ENCODE data around the gene BAHD1. TPM values are rescaled to one million over a fixed set of nuclear protein-coding genes. Genes with fewer than 3 reads are reported as not detected.

BAHD1 gene
- total and polyA plus RNA-seq, 2 experiments from 2014 or later, result 11.2 to 40.1 TPM

GRCh38 chr15:40500568-40501330 lies 60.0 kb downstream of the BAHD1 start:
- H3K27ac Mint-ChIP-seq, result no peak overlapping the region
- Histone ChIP-seq H3K4me1 (ENCODE audit: insufficient read depth) (no peaks in the 10 kb centered on the region), H3K27me3 (ENCODE audit: insufficient read depth) (no peaks in the 10 kb centered on the region), H3K36me3 (ENCODE audit: insufficient read depth) (no peaks in the 10 kb centered on the region), H3F3A (replicated peaks; ENCODE audit: low read depth) (0 out of 2 replicates have a peak, but pooled peaks cover 3% of the 10 kb centered on the region), H2AFZ (no peak overlapping the region), H3K4me3 (no peak overlapping the region), H3K27ac (ENCODE audit: low read depth) (no peak overlapping the region), H3K79me2 (replicated peaks; ENCODE audit: insufficient read depth) (no peaks in the 10 kb centered on the region), H3K9me2 (ENCODE audit: insufficient read depth) (no peaks in the 10 kb centered on the region), H3K4me2 (no peak overlapping the region), H4K20me1 (replicated peaks; ENCODE audit: insufficient read depth) (no peaks in the 10 kb centered on the region)
- no peak for TF ChIP-seq ETS1 (IDR thresholded peaks at IDR 0.05)
- no peak for TF ChIP-seq STAT1 (IDR thresholded peaks at IDR 0.05; ENCODE audit: unreplicated experiment)
- TF ChIP-seq ZNF114 (CRISPR knock-in tag; IDR thresholded peaks at IDR 0.05), result no peak
- no peak for TF ChIP-seq EZH2phosphoT487 (IDR thresholded peaks at IDR 0.05; ENCODE audit: unreplicated experiment)
- no peak for TF ChIP-seq POLR2AphosphoS5 (IDR thresholded peaks at IDR 0.05; ENCODE audit: low read depth)
- TF ChIP-seq REST (IDR thresholded peaks at IDR 0.05; ENCODE audit: unreplicated experiment), result no peak
- TF ChIP-seq, protein P1, sequence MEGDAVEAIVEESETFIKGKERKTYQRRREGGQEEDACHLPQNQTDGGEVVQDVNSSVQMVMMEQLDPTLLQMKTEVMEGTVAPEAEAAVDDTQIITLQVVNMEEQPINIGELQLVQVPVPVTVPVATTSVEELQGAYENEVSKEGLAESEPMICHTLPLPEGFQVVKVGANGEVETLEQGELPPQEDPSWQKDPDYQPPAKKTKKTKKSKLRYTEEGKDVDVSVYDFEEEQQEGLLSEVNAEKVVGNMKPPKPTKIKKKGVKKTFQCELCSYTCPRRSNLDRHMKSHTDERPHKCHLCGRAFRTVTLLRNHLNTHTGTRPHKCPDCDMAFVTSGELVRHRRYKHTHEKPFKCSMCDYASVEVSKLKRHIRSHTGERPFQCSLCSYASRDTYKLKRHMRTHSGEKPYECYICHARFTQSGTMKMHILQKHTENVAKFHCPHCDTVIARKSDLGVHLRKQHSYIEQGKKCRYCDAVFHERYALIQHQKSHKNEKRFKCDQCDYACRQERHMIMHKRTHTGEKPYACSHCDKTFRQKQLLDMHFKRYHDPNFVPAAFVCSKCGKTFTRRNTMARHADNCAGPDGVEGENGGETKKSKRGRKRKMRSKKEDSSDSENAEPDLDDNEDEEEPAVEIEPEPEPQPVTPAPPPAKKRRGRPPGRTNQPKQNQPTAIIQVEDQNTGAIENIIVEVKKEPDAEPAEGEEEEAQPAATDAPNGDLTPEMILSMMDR (conservative IDR thresholded peaks at IDR 0.05; ENCODE audit: low read depth in 2 of 2), result no peak
- TF ChIP-seq ZNF462 (CRISPR knock-in tag; IDR thresholded peaks at IDR 0.05), result no peak
- no peak for TF ChIP-seq EZH2 (IDR thresholded peaks at IDR 0.05; ENCODE audit: low read depth, unreplicated experiment)
- no peak for TF ChIP-seq ZNF331 (CRISPR knock-in tag; IDR thresholded peaks at IDR 0.05; ENCODE audit: low read depth)
- no peak for TF ChIP-seq JUNB (IDR thresholded peaks at IDR 0.05; ENCODE audit: unreplicated experiment)
- no peak for TF ChIP-seq NANOG (IDR thresholded peaks at IDR 0.05; ENCODE audit: borderline replicate concordance)
- H3K36me3 Mint-ChIP-seq (ENCODE audit: low read depth), result no peaks in the 10 kb centered on the region
- no peak for ATAC-seq
- no peaks in the 10 kb centered on the region for H3K9me3 Mint-ChIP-seq
- no peaks in the 10 kb centered on the region for H3K4me1 Mint-ChIP-seq
- no peak overlapping the region for H3K4me3 Mint-ChIP-seq
- no peak for DNase-seq (ENCODE audit: low spot score)
- H3K27me3 Mint-ChIP-seq (ENCODE audit: insufficient read depth, low read depth, poor library complexity), result peaks cover 5% of the 10 kb centered on the region

Measured in GM23338 (cell line).